ENCODE measurements around the gene ST8SIA1.

GRCh38 chr12:22321018-22321605 is 13.4 kb downstream of the ST8SIA1 start:
- TF ChIP-seq CTCF (IDR thresholded peaks at IDR 0.05) (no peak), POLR2A (IDR thresholded peaks at IDR 0.05) (no peak)

Measured in right lobe of liver (tissue), 4 donors.